Measurements from ENCODE around the gene AARS1.

- TF ChIP-seq POLR2A (IDR thresholded peaks at IDR 0.05; ENCODE audit: low read length) (no peak), GATA1 (IDR thresholded peaks at IDR 0.05; ENCODE audit: low read depth, low read length) (no peak)
Observed at GRCh38 chr16:70250748-70251628, 38.3 kb downstream of the AARS1 start.
